HCT116 (cell line): ENCODE data around the gene KRT2. TPM values are rescaled to one million over a fixed set of nuclear protein-coding genes. Genes with fewer than 3 reads are reported as not detected.

ENCODE experiments used
- ATAC-seq: fragments of 200-7000 bp; cut with Tn5 transposase; 2 replicates; pipeline ENCODE4 v1.9.1; 2020; ENCODE audit warnings: mild to moderate bottlenecking, moderate library complexity
- BruUV-seq: library from RNA; stranded (reverse); fragments of 400-500 nt; replicated peaks from 2 replicates; lab custom pipeline; 2021; lab: Mats Ljungman, UMichigan
- CTCF ChIA-PET: fragments of 300-600 bp; sonication (Branson Sonifier 250); formaldehyde crosslinking; loops from one replicate; lab custom pipeline; 2021; ENCODE audit warnings: antibody characterized with exemption; lab: Charles Lee
- POLR2A ChIA-PET: fragments of 300-600, 350-600 bp; sonication (Branson Sonifier 250); formaldehyde crosslinking; loops from one replicate; lab custom pipeline; 2021; ENCODE audit warnings: antibody characterized with exemption; lab: Charles Lee
- RAD21 ChIA-PET, 2 experiments: fragments of 300-600 bp; sonication (Branson Sonifier 250); formaldehyde crosslinking; loops; one replicate each; lab custom pipeline; 2023; ENCODE audit warnings: low total read pairs in 2 of 2; ENCODE audit not compliant: uncharacterized antibody in 2 of 2, unreplicated experiment in 2 of 2, low non-redundant PET in 1 of 2; lab: Charles Lee
- DNase-seq: peaks from one replicate; pipeline ENCODE4 v3.0.0-alpha.2; 2010; ENCODE audit warnings: low read depth, low spot score
- H2AFZ ChIP-seq: fragments of 200-600 bp; shearing (Covaris generic), sonication (generic); 2 replicates; pipeline ENCODE4 v1.6.1; 2017; ENCODE audit warnings: low read depth, mixed run types, mixed read lengths, antibody characterized with exemption, low read length; ENCODE audit not compliant: poor library complexity, severe bottlenecking
- H3K27ac ChIP-seq: 2 replicates; pipeline ENCODE4 v1.5.1; 2012; ENCODE audit warnings: low read depth, low read length
- H3K27me3 ChIP-seq: fragments of 200-600 bp; sonication (generic); 2 replicates; pipeline ENCODE4 v1.6.1; 2016; ENCODE audit warnings: mixed run types, low read length, mixed read lengths; ENCODE audit not compliant: insufficient read depth
- H3K36me3 ChIP-seq, 2 experiments: fragments of 200-500 bp in 1 of 2; fragments of 200-600 bp in 1 of 2; sonication (Bioruptor generic) in 1 of 2; sonication (generic) in 1 of 2; 2 replicates each; pipeline versions ENCODE4 v1.5.1 to v1.6.1; 2014 to 2016; ENCODE audit warnings: low read length in 2 of 2, inconsistent platforms in 1 of 2, mixed read lengths in 1 of 2, mixed run types in 1 of 2; ENCODE audit not compliant: insufficient read depth in 2 of 2, control insufficient read depth in 1 of 2
- H3K4me1 ChIP-seq, 2 experiments: fragments of 200-600 bp in 1 of 2; sonication (generic) in 1 of 2; 2 replicates each; pipeline versions ENCODE4 v1.5.1 to v1.6.1; 2012 to 2017; ENCODE audit warnings: low read length in 2 of 2, inconsistent platforms in 1 of 2, mild to moderate bottlenecking in 1 of 2, mixed read lengths in 1 of 2, mixed run types in 1 of 2, moderate library complexity in 1 of 2; ENCODE audit not compliant: insufficient read depth in 2 of 2, control insufficient read depth in 1 of 2
- H3K4me2 ChIP-seq: fragments of 200-600 bp; sonication (generic); 2 replicates; pipeline ENCODE4 v1.6.1; 2017; ENCODE audit warnings: mixed run types, low read length, mixed read lengths
- H3K4me3 ChIP-seq, 2 experiments: fragments of 200-600 bp in 1 of 2; sonication (generic) in 1 of 2; replicated peaks in 1 of 2; 2 replicates each; pipeline ENCODE4 v1.5.1; 2011 to 2016; ENCODE audit warnings: low read length in 2 of 2, control low read depth in 1 of 2, low read depth in 1 of 2, mild to moderate bottlenecking in 1 of 2, mixed read lengths in 1 of 2, mixed run types in 1 of 2
- H3K79me2 ChIP-seq: fragments of 200-600 bp; sonication (generic); 2 replicates; pipeline ENCODE4 v1.6.1; 2017; ENCODE audit warnings: mild to moderate bottlenecking, mixed run types, low read length, moderate library complexity, mixed read lengths; ENCODE audit not compliant: insufficient read depth
- H3K9ac ChIP-seq: fragments of 200-600 bp; sonication (generic); 2 replicates; pipeline ENCODE4 v1.6.1; 2016; ENCODE audit warnings: low read length, mixed read lengths
- H3K9me2 ChIP-seq: fragments of 200-600 bp; sonication (generic), shearing (Covaris generic); 2 replicates; pipeline ENCODE4 v1.6.1; 2017; ENCODE audit warnings: mixed run types, mild to moderate bottlenecking, moderate library complexity; ENCODE audit not compliant: insufficient read depth
- H3K9me3 ChIP-seq, 2 experiments: fragments of 200-500 bp in 1 of 2; fragments of 200-600 bp in 1 of 2; sonication (Bioruptor generic) in 1 of 2; sonication (generic) in 1 of 2; 2 replicates each; pipeline ENCODE4 v1.6.1; 2014 to 2017; ENCODE audit warnings: low read length in 2 of 2, mixed read lengths in 2 of 2, inconsistent platforms in 1 of 2, low read depth in 1 of 2, mild to moderate bottlenecking in 1 of 2, mixed run types in 1 of 2, moderate library complexity in 1 of 2; ENCODE audit not compliant: control insufficient read depth in 1 of 2, insufficient read depth in 1 of 2
- H4K20me1 ChIP-seq: fragments of 200-600 bp; sonication (generic), shearing (Covaris generic); 2 replicates; pipeline ENCODE4 v1.6.1; 2017; ENCODE audit warnings: mixed run types, mild to moderate bottlenecking, moderate library complexity; ENCODE audit not compliant: insufficient read depth
- ATF3 ChIP-seq: IDR thresholded peaks from 2 replicates; pipeline ENCODE4 v1.6.1; 2012
- CBX3 ChIP-seq: IDR thresholded peaks from 2 replicates; pipeline ENCODE4 v1.6.1; 2012; ENCODE audit warnings: low read depth
- CEBPB ChIP-seq: IDR thresholded peaks from 2 replicates; pipeline ENCODE4 v1.6.1; 2012; ENCODE audit warnings: low read depth
- CTCF ChIP-seq, 3 experiments: fragments of 200-600 bp in 1 of 3; sonication (generic) in 1 of 3; IDR thresholded peaks in 2 of 3; conservative IDR thresholded peaks in 1 of 3; 2 replicates each; pipeline ENCODE4 v1.5.1; 2012 to 2017; ENCODE audit warnings: low read depth in 2 of 3, low read length in 2 of 3, antibody characterized with exemption in 1 of 3, borderline replicate concordance in 1 of 3, control low read depth in 1 of 3, mild to moderate bottlenecking in 1 of 3, mixed read lengths in 1 of 3, mixed run types in 1 of 3, moderate library complexity in 1 of 3; ENCODE audit not compliant: insufficient read depth in 1 of 3
- EGR1 ChIP-seq: IDR thresholded peaks from 2 replicates; pipeline ENCODE4 v1.6.1; 2012; ENCODE audit warnings: low read depth
- ELF1 ChIP-seq: IDR thresholded peaks from 2 replicates; pipeline ENCODE4 v1.6.1; 2012; ENCODE audit warnings: low read depth, borderline replicate concordance
- FOSL1 ChIP-seq: IDR thresholded peaks from 2 replicates; pipeline ENCODE4 v1.6.1; 2012; ENCODE audit warnings: low read depth
- JUND ChIP-seq: IDR thresholded peaks from 2 replicates; pipeline ENCODE4 v1.6.1; 2012
- MAX ChIP-seq: IDR thresholded peaks from 2 replicates; pipeline ENCODE4 v1.6.1; 2012
- POLR2A ChIP-seq: IDR thresholded peaks from 2 replicates; pipeline ENCODE4 v1.7.0; 2011; ENCODE audit warnings: borderline replicate concordance; ENCODE audit not compliant: insufficient read depth, insufficient read length; ENCODE audit errors: extremely low read depth
- RAD21 ChIP-seq: IDR thresholded peaks from 2 replicates; pipeline ENCODE4 v1.6.1; 2012; ENCODE audit warnings: low read depth, mild to moderate bottlenecking
- SIN3A ChIP-seq: IDR thresholded peaks from 2 replicates; pipeline ENCODE4 v1.6.1; 2012; ENCODE audit warnings: low read depth
- SP1 ChIP-seq: IDR thresholded peaks from 2 replicates; pipeline ENCODE4 v1.6.1; 2012; ENCODE audit warnings: low read depth
- TCF7L2 ChIP-seq: IDR thresholded peaks from 2 replicates; pipeline ENCODE4 v1.7.0; 2011; ENCODE audit warnings: borderline replicate concordance, inconsistent platforms; ENCODE audit not compliant: insufficient read depth, insufficient read length; ENCODE audit errors: extremely low read depth
- YY1 ChIP-seq: IDR thresholded peaks from 2 replicates; pipeline ENCODE4 v1.6.1; 2011; ENCODE audit warnings: low read length, low read depth, moderate library complexity, mild to moderate bottlenecking; ENCODE audit not compliant: insufficient replicate concordance; ENCODE audit errors: extremely low read depth
- ZBTB33 ChIP-seq: IDR thresholded peaks from 2 replicates; pipeline ENCODE4 v1.6.1; 2011; ENCODE audit warnings: mild to moderate bottlenecking, low read length, moderate library complexity; ENCODE audit not compliant: insufficient replicate concordance; ENCODE audit errors: extremely low read depth
- ZFX ChIP-seq: fragments of 450-650 bp; IDR thresholded peaks from 2 replicates; pipeline ENCODE4 v1.6.1; 2017
- intact Hi-C: fragments of 100-400 bp; cut with micrococcal nuclease; formaldehyde crosslinking; loops from 2 replicates; pipeline ENCODE4 v1.10.0; 2022
- total RNA-seq: library from RNA; stranded (reverse); gene quantifications from one replicate; pipeline ENCODE4 v1.2.1, GENCODE V29; 2021; ENCODE audit not compliant: unreplicated experiment

Gene KRT2
- total RNA-seq, 1 experiment from 2014 or later, result not detected

GRCh38 chr12:52631676-52632459 lies 20.1 kb downstream of the KRT2 start (continued):
- TF ChIP-seq ATF3, result no peak
- TF ChIP-seq SP1, result no peak
- no peak for TF ChIP-seq POLR2A
- TF ChIP-seq TCF7L2, result no peak
- TF ChIP-seq FOSL1, result no peak

- no peak overlapping the region for H3K4me2 ChIP-seq
- no peak overlapping the region for H3K9ac ChIP-seq
- no peaks in the 10 kb centered on the region for H4K20me1 ChIP-seq
- intact Hi-C loops, result no loop called here
- H2AFZ ChIP-seq, result no peak overlapping the region
- no peaks in the 10 kb centered on the region for H3K9me3 ChIP-seq
- RAD21 ChIA-PET, result no interaction called here
- CTCF ChIA-PET, result no interaction called here
- H3K27ac ChIP-seq, result no peak overlapping the region
- H3K4me1 ChIP-seq, result no peaks in the 10 kb centered on the region
- H3K4me3 ChIP-seq, result no peak overlapping the region
- DNase-seq, result no peak
- POLR2A ChIA-PET, result no interaction called here
- ATAC-seq, result no peak
- H3K9me2 ChIP-seq, result no peaks in the 10 kb centered on the region
- H3K27me3 ChIP-seq, result no peaks in the 10 kb centered on the region
- no peaks in the 10 kb centered on the region for H3K79me2 ChIP-seq
- H3K36me3 ChIP-seq, result no peaks in the 10 kb centered on the region
- BruUV-seq, result no TSS peak
- TF ChIP-seq CBX3, result no peak
- TF ChIP-seq ZBTB33, result no peak
- no peak for TF ChIP-seq JUND
- no peak for TF ChIP-seq POLR2A
- TF ChIP-seq ELF1, result no peak
- TF ChIP-seq YY1, result no peak
- no peak for TF ChIP-seq SIN3A
- TF ChIP-seq MAX, result no peak
- TF ChIP-seq CTCF (IDR thresholded peaks at IDR 0.05 in 2 of 3, conservative IDR thresholded peaks at IDR 0.05 in 1 of 3; ENCODE audit: borderline replicate concordance in 1 of 3, insufficient read depth in 1 of 3, low read depth in 2 of 3, low read length in 2 of 3), result no peak
- TF ChIP-seq ATF3, result no peak
- no peak for TF ChIP-seq RAD21
- TF ChIP-seq CEBPB, result no peak
- TF ChIP-seq ZFX, result no peak
- TF ChIP-seq FOSL1, result no peak
- no peak for TF ChIP-seq EGR1
- no peak for TF ChIP-seq SP1
Observed at GRCh38 chr12:52631264-52631663, 20.7 kb downstream of the KRT2 start.
